HEK293 (cell line): ENCODE measurements around the gene HS6ST3.

Experiments used
- HOXC10 ChIP-seq: sonication (generic); formaldehyde crosslinking; IDR thresholded peaks from 2 replicates; pipeline ENCODE4 v1.8.1; 2023; ENCODE audit warnings: mild to moderate bottlenecking, missing genetic modification reagents
- HOXD13 ChIP-seq: sonication (generic); formaldehyde crosslinking; IDR thresholded peaks from 2 replicates; pipeline ENCODE4 v1.8.0; 2022; ENCODE audit warnings: missing genetic modification reagents, borderline replicate concordance
- KLF10 ChIP-seq: fragments of 450-650 bp; IDR thresholded peaks from 2 replicates; pipeline ENCODE4 v1.5.1; 2018; ENCODE audit warnings: missing biosample characterization, mild to moderate bottlenecking, missing genetic modification characterization
- MYNN ChIP-seq: fragments of 450-650 bp; formaldehyde crosslinking; IDR thresholded peaks from 2 replicates; pipeline ENCODE4 v1.5.1; 2016; ENCODE audit warnings: missing biosample characterization, missing genetic modification characterization, borderline replicate concordance
- SCRT2 ChIP-seq: fragments of 450-650 bp; formaldehyde crosslinking; IDR thresholded peaks from 2 replicates; pipeline ENCODE4 v1.5.1; 2016; ENCODE audit warnings: missing biosample characterization, missing genetic modification characterization
- ZIC2 ChIP-seq: fragments of 450-650 bp; formaldehyde crosslinking; IDR thresholded peaks from 2 replicates; pipeline ENCODE4 v1.5.1; 2016; ENCODE audit warnings: missing biosample characterization, missing genetic modification characterization
- ZNF133 ChIP-seq: fragments of 450-650 bp; formaldehyde crosslinking; IDR thresholded peaks from 2 replicates; pipeline ENCODE4 v1.5.1; 2016; ENCODE audit warnings: missing biosample characterization, missing genetic modification characterization
- ZNF221 ChIP-seq: fragments of 450-650 bp; formaldehyde crosslinking; IDR thresholded peaks from 2 replicates; pipeline ENCODE4 v1.5.1; 2017; ENCODE audit warnings: missing biosample characterization, missing genetic modification characterization, borderline replicate concordance
- ZNF391 ChIP-seq: fragments of 450-650 bp; formaldehyde crosslinking; IDR thresholded peaks from 2 replicates; pipeline ENCODE4 v1.5.1; 2016; ENCODE audit warnings: low read depth, missing biosample characterization, missing genetic modification characterization, borderline replicate concordance
- ZNF404 ChIP-seq: fragments of 450-650 bp; formaldehyde crosslinking; IDR thresholded peaks from 2 replicates; pipeline ENCODE4 v1.5.1; 2017; ENCODE audit warnings: missing biosample characterization, missing genetic modification characterization
- ZNF514 ChIP-seq: fragments of 450-650 bp; formaldehyde crosslinking; IDR thresholded peaks from 2 replicates; pipeline ENCODE4 v1.5.1; 2016; ENCODE audit warnings: missing biosample characterization, missing genetic modification characterization
- ZNF558 ChIP-seq: fragments of 450-650 bp; formaldehyde crosslinking; IDR thresholded peaks from 2 replicates; pipeline ENCODE4 v1.5.1; 2016; ENCODE audit warnings: missing biosample characterization, missing genetic modification characterization
- ZXDB ChIP-seq: fragments of 450-650 bp; formaldehyde crosslinking; IDR thresholded peaks from 2 replicates; pipeline ENCODE4 v1.5.1; 2016; ENCODE audit warnings: missing biosample characterization, missing genetic modification characterization
- TF ChIP-seq, protein P1 (sequence below): fragments of 450-650 bp; formaldehyde crosslinking; IDR thresholded peaks from 2 replicates; pipeline ENCODE4 v1.5.1; 2016; ENCODE audit warnings: missing biosample characterization, missing genetic modification characterization
- TF ChIP-seq, protein P2 (sequence below): sonication (generic); formaldehyde crosslinking; IDR thresholded peaks from 2 replicates; pipeline ENCODE4 v1.8.1; 2022; ENCODE audit warnings: mild to moderate bottlenecking, moderate library complexity, missing genetic modification reagents
- TF ChIP-seq, protein P3 (sequence below): fragments of 450-650 bp; IDR thresholded peaks from 2 replicates; pipeline ENCODE4 v1.5.1; 2018; ENCODE audit warnings: missing biosample characterization, missing genetic modification characterization
- TF ChIP-seq, protein P4 (sequence below): fragments of 450-650 bp; formaldehyde crosslinking; IDR thresholded peaks from 2 replicates; pipeline ENCODE4 v1.5.1; 2017; ENCODE audit warnings: missing biosample characterization, missing genetic modification characterization
- TF ChIP-seq, protein P5 (sequence below): fragments of 450-650 bp; formaldehyde crosslinking; IDR thresholded peaks from 2 replicates; pipeline ENCODE4 v1.5.1; 2017; ENCODE audit warnings: missing biosample characterization, missing genetic modification characterization
- TF ChIP-seq, protein P6 (sequence below): fragments of 450-650 bp; formaldehyde crosslinking; IDR thresholded peaks from 2 replicates; pipeline ENCODE4 v1.5.1; 2016; ENCODE audit warnings: missing biosample characterization, missing genetic modification characterization
- TF ChIP-seq, protein P7 (sequence below): fragments of 450-650 bp; formaldehyde crosslinking; IDR thresholded peaks from 2 replicates; pipeline ENCODE4; 2016; ENCODE audit warnings: missing biosample characterization, missing genetic modification characterization
- TF ChIP-seq, protein P8 (sequence below): fragments of 450-650 bp; formaldehyde crosslinking; IDR thresholded peaks from 2 replicates; pipeline ENCODE4 v1.5.1; 2016; ENCODE audit warnings: missing biosample characterization, missing genetic modification characterization

HS6ST3 gene

DNA sequence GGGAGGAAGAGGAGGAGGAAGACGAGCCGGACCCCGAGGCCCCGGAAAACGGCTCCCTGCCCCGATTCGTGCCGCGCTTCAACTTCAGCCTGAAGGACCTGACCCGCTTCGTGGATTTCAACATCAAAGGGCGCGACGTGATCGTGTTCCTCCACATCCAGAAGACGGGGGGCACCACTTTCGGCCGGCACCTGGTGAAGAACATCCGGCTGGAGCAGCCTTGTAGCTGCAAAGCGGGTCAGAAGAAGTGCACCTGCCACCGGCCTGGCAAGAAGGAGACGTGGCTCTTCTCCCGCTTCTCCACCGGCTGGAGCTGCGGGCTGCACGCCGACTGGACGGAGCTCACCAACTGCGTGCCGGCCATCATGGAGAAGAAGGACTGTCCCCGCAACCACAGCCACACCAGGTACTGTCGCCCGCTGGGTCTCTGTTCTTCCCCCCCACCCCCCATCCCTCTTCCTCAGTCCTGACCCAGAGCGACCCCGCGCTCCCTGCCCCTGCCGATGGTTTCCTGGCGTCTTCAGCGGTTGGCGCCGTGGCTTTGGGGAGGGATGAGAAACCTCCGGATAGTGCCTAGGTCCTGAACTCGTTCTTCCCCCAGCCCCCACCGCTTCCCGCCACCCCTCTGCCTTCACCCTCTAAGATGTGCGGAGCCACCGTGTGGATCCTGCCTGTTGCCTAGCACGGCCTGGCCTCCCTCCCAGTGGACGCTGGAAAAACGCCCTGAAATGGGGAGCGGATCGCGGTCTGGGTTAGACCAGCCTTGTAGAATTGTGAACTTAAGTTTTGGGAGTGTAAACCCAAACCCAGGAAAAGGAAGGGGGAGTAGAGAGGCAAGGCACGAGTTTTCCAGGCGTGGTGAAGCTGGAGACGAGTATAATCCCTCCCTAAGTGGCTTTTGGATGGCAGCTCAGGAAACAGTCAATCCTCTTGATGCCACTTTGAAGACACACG is 1.5 kb downstream of the HS6ST3 start (continued):
- TF ChIP-seq, protein P1, sequence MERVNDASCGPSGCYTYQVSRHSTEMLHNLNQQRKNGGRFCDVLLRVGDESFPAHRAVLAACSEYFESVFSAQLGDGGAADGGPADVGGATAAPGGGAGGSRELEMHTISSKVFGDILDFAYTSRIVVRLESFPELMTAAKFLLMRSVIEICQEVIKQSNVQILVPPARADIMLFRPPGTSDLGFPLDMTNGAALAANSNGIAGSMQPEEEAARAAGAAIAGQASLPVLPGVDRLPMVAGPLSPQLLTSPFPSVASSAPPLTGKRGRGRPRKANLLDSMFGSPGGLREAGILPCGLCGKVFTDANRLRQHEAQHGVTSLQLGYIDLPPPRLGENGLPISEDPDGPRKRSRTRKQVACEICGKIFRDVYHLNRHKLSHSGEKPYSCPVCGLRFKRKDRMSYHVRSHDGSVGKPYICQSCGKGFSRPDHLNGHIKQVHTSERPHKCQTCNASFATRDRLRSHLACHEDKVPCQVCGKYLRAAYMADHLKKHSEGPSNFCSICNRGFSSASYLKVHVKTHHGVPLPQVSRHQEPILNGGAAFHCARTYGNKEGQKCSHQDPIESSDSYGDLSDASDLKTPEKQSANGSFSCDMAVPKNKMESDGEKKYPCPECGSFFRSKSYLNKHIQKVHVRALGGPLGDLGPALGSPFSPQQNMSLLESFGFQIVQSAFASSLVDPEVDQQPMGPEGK = peak; percentile 84
- TF ChIP-seq ZNF391 (tag by site-specific recombination) (no peak), ZNF133 (tag by site-specific recombination) (no peak), KLF10 (no peak), ZNF404 (no peak), MYNN (tag by site-specific recombination) (no peak), SCRT2 (tag by site-specific recombination) (peak; percentile 96), ZXDB (tag by site-specific recombination) (no peak; the same call in 1 of the 2 replicates), ZIC2 (tag by site-specific recombination) (peak; percentile 35; the same call in 1 of the 2 replicates), ZNF558 (no peak), ZNF221 (tag by site-specific recombination) (no peak), HOXD13 (CRISPR knock-in tag) (no peak), ZNF514 (tag by site-specific recombination) (no peak), HOXC10 (CRISPR knock-in tag) (no peak)
- TF ChIP-seq, protein P2, sequence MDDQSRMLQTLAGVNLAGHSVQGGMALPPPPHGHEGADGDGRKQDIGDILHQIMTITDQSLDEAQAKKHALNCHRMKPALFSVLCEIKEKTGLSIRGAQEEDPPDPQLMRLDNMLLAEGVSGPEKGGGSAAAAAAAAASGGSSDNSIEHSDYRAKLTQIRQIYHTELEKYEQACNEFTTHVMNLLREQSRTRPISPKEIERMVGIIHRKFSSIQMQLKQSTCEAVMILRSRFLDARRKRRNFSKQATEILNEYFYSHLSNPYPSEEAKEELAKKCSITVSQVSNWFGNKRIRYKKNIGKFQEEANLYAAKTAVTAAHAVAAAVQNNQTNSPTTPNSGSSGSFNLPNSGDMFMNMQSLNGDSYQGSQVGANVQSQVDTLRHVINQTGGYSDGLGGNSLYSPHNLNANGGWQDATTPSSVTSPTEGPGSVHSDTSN = no peak
- TF ChIP-seq, protein P3, sequence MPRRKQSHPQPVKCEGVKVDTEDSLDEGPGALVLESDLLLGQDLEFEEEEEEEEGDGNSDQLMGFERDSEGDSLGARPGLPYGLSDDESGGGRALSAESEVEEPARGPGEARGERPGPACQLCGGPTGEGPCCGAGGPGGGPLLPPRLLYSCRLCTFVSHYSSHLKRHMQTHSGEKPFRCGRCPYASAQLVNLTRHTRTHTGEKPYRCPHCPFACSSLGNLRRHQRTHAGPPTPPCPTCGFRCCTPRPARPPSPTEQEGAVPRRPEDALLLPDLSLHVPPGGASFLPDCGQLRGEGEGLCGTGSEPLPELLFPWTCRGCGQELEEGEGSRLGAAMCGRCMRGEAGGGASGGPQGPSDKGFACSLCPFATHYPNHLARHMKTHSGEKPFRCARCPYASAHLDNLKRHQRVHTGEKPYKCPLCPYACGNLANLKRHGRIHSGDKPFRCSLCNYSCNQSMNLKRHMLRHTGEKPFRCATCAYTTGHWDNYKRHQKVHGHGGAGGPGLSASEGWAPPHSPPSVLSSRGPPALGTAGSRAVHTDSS = peak; percentile 69
- TF ChIP-seq, protein P4, sequence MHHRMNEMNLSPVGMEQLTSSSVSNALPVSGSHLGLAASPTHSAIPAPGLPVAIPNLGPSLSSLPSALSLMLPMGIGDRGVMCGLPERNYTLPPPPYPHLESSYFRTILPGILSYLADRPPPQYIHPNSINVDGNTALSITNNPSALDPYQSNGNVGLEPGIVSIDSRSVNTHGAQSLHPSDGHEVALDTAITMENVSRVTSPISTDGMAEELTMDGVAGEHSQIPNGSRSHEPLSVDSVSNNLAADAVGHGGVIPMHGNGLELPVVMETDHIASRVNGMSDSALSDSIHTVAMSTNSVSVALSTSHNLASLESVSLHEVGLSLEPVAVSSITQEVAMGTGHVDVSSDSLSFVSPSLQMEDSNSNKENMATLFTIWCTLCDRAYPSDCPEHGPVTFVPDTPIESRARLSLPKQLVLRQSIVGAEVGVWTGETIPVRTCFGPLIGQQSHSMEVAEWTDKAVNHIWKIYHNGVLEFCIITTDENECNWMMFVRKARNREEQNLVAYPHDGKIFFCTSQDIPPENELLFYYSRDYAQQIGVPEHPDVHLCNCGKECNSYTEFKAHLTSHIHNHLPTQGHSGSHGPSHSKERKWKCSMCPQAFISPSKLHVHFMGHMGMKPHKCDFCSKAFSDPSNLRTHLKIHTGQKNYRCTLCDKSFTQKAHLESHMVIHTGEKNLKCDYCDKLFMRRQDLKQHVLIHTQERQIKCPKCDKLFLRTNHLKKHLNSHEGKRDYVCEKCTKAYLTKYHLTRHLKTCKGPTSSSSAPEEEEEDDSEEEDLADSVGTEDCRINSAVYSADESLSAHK = peak; percentile 45; the same call in 1 of the 2 replicates
- TF ChIP-seq, protein P5, sequence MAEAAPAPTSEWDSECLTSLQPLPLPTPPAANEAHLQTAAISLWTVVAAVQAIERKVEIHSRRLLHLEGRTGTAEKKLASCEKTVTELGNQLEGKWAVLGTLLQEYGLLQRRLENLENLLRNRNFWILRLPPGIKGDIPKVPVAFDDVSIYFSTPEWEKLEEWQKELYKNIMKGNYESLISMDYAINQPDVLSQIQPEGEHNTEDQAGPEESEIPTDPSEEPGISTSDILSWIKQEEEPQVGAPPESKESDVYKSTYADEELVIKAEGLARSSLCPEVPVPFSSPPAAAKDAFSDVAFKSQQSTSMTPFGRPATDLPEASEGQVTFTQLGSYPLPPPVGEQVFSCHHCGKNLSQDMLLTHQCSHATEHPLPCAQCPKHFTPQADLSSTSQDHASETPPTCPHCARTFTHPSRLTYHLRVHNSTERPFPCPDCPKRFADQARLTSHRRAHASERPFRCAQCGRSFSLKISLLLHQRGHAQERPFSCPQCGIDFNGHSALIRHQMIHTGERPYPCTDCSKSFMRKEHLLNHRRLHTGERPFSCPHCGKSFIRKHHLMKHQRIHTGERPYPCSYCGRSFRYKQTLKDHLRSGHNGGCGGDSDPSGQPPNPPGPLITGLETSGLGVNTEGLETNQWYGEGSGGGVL (tag by site-specific recombination) = peak; percentile 86
- TF ChIP-seq, protein P6, sequence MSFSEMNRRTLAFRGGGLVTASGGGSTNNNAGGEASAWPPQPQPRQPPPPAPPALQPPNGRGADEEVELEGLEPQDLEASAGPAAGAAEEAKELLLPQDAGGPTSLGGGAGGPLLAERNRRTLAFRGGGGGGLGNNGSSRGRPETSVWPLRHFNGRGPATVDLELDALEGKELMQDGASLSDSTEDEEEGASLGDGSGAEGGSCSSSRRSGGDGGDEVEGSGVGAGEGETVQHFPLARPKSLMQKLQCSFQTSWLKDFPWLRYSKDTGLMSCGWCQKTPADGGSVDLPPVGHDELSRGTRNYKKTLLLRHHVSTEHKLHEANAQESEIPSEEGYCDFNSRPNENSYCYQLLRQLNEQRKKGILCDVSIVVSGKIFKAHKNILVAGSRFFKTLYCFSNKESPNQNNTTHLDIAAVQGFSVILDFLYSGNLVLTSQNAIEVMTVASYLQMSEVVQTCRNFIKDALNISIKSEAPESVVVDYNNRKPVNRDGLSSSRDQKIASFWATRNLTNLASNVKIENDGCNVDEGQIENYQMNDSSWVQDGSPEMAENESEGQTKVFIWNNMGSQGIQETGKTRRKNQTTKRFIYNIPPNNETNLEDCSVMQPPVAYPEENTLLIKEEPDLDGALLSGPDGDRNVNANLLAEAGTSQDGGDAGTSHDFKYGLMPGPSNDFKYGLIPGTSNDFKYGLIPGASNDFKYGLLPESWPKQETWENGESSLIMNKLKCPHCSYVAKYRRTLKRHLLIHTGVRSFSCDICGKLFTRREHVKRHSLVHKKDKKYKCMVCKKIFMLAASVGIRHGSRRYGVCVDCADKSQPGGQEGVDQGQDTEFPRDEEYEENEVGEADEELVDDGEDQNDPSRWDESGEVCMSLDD (tag by site-specific recombination) = no peak
- TF ChIP-seq, protein P7, sequence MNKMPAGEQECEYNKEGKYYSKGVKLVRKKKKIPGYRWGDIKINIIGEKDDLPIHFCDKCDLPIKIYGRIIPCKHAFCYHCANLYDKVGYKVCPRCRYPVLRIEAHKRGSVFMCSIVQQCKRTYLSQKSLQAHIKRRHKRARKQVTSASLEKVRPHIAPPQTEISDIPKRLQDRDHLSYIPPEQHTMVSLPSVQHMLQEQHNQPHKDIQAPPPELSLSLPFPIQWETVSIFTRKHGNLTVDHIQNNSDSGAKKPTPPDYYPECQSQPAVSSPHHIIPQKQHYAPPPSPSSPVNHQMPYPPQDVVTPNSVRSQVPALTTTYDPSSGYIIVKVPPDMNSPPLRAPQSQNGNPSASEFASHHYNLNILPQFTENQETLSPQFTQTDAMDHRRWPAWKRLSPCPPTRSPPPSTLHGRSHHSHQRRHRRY (tag by site-specific recombination) = 0 out of 2 replicates have a peak, but pooled peaks have one; percentile 66
- TF ChIP-seq, protein P8, sequence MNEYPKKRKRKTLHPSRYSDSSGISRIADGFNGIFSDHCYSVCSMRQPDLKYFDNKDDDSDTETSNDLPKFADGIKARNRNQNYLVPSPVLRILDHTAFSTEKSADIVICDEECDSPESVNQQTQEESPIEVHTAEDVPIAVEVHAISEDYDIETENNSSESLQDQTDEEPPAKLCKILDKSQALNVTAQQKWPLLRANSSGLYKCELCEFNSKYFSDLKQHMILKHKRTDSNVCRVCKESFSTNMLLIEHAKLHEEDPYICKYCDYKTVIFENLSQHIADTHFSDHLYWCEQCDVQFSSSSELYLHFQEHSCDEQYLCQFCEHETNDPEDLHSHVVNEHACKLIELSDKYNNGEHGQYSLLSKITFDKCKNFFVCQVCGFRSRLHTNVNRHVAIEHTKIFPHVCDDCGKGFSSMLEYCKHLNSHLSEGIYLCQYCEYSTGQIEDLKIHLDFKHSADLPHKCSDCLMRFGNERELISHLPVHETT = 0 out of 2 replicates have a peak, but pooled peaks have one; percentile 16
